H1 (cell line): Measurements from ENCODE around the gene SH3RF3. TPM values are rescaled to one million over a fixed set of nuclear protein-coding genes. Genes with fewer than 3 reads are reported as not detected.

Experiments used
- CTCF ChIA-PET: fragments of 300-600 bp; sonication (Branson Sonifier 250); formaldehyde crosslinking; loops from one replicate; lab custom pipeline; 2021; ENCODE audit not compliant: partially characterized antibody; lab: Charles Lee
- POLR2A ChIA-PET: fragments of 300-600 bp; sonication (Branson Sonifier 250); formaldehyde crosslinking; loops from one replicate; lab custom pipeline; 2021; ENCODE audit warnings: inconsistent platforms; ENCODE audit not compliant: partially characterized antibody; lab: Charles Lee
- DNase-seq, 2 experiments: peaks; one replicate each; pipeline versions ENCODE4 v3.0.0 to v3.0.0-alpha.2; 2010 to 2022; ENCODE audit warnings: low spot score in 2 of 2, low read depth in 1 of 2, mixed read lengths in 1 of 2
- FAIRE-seq: peaks from 2 replicates; lab custom pipeline; 2011; peaks lifted over from hg19 to GRCh38; lab: Jason Lieb, UNC
- H2AFZ ChIP-seq: 2 replicates; pipeline ENCODE4 v1.8.1; 2012; ENCODE audit warnings: low read length, inconsistent platforms
- H2AK5ac ChIP-seq: 2 replicates; pipeline ENCODE4 v1.6.1; 2013; ENCODE audit warnings: low read depth, low read length
- H2BK120ac ChIP-seq: replicated peaks from 2 replicates; pipeline ENCODE3; 2013; ENCODE audit warnings: low read depth, low read length, inconsistent platforms
- H2BK12ac ChIP-seq: 2 replicates; pipeline ENCODE4 v1.6.1; 2013; ENCODE audit warnings: low read depth, low read length
- H2BK15ac ChIP-seq: 2 replicates; pipeline ENCODE4 v1.6.1; 2013; ENCODE audit warnings: low read length
- H2BK20ac ChIP-seq: 2 replicates; pipeline ENCODE4 v1.6.1; 2013; ENCODE audit warnings: low read length
- H2BK5ac ChIP-seq: 2 replicates; pipeline ENCODE4 v1.6.1; 2013; ENCODE audit warnings: low read depth, low read length
- H3K14ac ChIP-seq: 2 replicates; pipeline ENCODE4 v1.6.1; 2013; ENCODE audit warnings: inconsistent platforms; ENCODE audit not compliant: insufficient read length
- H3K18ac ChIP-seq: 2 replicates; pipeline ENCODE4 v1.6.1; 2013; ENCODE audit warnings: low read length; ENCODE audit errors: extremely low read depth
- H3K23ac ChIP-seq: 2 replicates; pipeline ENCODE4 v1.6.1; 2013; ENCODE audit warnings: inconsistent platforms; ENCODE audit not compliant: insufficient read length
- H3K23me2 ChIP-seq: 2 replicates; pipeline ENCODE4 v1.6.1; 2013; ENCODE audit warnings: low read depth, low read length
- H3K27ac ChIP-seq: 2 replicates; pipeline ENCODE4 v1.6.1; 2011; ENCODE audit warnings: low read depth, low read length, inconsistent platforms
- H3K27me3 ChIP-seq, 4 experiments: replicated peaks in 1 of 4; 1 replicate in 1 of 4; 2 replicates in 3 of 4; pipeline versions ENCODE4 v1.6.1 to v1.8.1; 2011 to 2013; ENCODE audit warnings: low read length in 3 of 4, mild to moderate bottlenecking in 3 of 4, inconsistent platforms in 2 of 4, mixed read lengths in 2 of 4, moderate library complexity in 1 of 4; ENCODE audit not compliant: control insufficient read depth in 3 of 4, insufficient read depth in 3 of 4; ENCODE audit errors: extremely low read depth in 1 of 4
- H3K36me3 ChIP-seq, 4 experiments: 2 replicates each; pipeline versions ENCODE4 v1.6.1 to v1.8.1; 2011 to 2013; ENCODE audit warnings: mild to moderate bottlenecking in 4 of 4, low read length in 3 of 4, moderate library complexity in 2 of 4, control low read depth in 1 of 4, inconsistent platforms in 1 of 4; ENCODE audit not compliant: insufficient read depth in 4 of 4, control insufficient read depth in 2 of 4
- H3K4ac ChIP-seq: replicated peaks from 2 replicates; pipeline ENCODE3; 2013; ENCODE audit warnings: low read length, low read depth, mixed read lengths, inconsistent platforms; ENCODE audit not compliant: insufficient read length
- H3K4me1 ChIP-seq, 4 experiments: replicated peaks in 1 of 4; 1 replicate in 1 of 4; 2 replicates in 3 of 4; pipeline versions ENCODE4 v1.6.1 to v1.8.1; 2011 to 2013; ENCODE audit warnings: low read length in 3 of 4, inconsistent platforms in 2 of 4, mixed read lengths in 1 of 4; ENCODE audit not compliant: insufficient read depth in 4 of 4, control insufficient read depth in 3 of 4
- H3K4me2 ChIP-seq, 2 experiments: 2 replicates each; pipeline versions ENCODE4 v1.6.1 to v1.8.1; 2011 to 2013; ENCODE audit warnings: low read depth in 2 of 2, low read length in 2 of 2, control low read depth in 1 of 2, inconsistent platforms in 1 of 2, mild to moderate bottlenecking in 1 of 2; ENCODE audit not compliant: insufficient read depth in 1 of 2
- H3K4me3 ChIP-seq, 4 experiments: fragments of 200-600, 300-600 bp in 1 of 4; sonication (generic), shearing (Covaris generic), sonication (Bioruptor Twin) in 1 of 4; 2 replicates each; pipeline versions ENCODE4 v1.5.1 to v1.8.1; 2011 to 2016; ENCODE audit warnings: low read length in 4 of 4, low read depth in 3 of 4, control low read depth in 2 of 4, inconsistent platforms in 2 of 4, mild to moderate bottlenecking in 2 of 4, mixed read lengths in 1 of 4, moderate library complexity in 1 of 4; ENCODE audit not compliant: insufficient read depth in 2 of 4; ENCODE audit errors: extremely low read depth in 1 of 4
- H3K56ac ChIP-seq: replicated peaks from 2 replicates; pipeline ENCODE3; 2013; ENCODE audit warnings: low read depth, mild to moderate bottlenecking, mixed read lengths, low read length, inconsistent platforms; ENCODE audit not compliant: insufficient read length
- H3K79me1 ChIP-seq: 2 replicates; pipeline ENCODE4 v1.6.1; 2013; ENCODE audit warnings: low read depth, low read length, control low read depth
- H3K79me2 ChIP-seq, 2 experiments: 2 replicates each; pipeline versions ENCODE4 v1.6.1 to v1.8.1; 2012 to 2013; ENCODE audit warnings: low read length in 2 of 2, mild to moderate bottlenecking in 2 of 2, inconsistent platforms in 1 of 2; ENCODE audit not compliant: insufficient read depth in 2 of 2, control insufficient read depth in 1 of 2
- H3K9ac ChIP-seq, 4 experiments: replicated peaks in 1 of 4; 1 replicate in 1 of 4; 2 replicates in 3 of 4; pipeline versions ENCODE4 v1.6.1 to v1.8.1; 2011 to 2013; ENCODE audit warnings: low read depth in 3 of 4, low read length in 3 of 4, control low read depth in 2 of 4, mild to moderate bottlenecking in 2 of 4, moderate library complexity in 2 of 4, inconsistent platforms in 1 of 4; ENCODE audit errors: extremely low read depth in 1 of 4
- H3K9me3 ChIP-seq, 2 experiments: 2 replicates each; pipeline versions ENCODE4 v1.6.1 to v1.8.1; 2012 to 2013; ENCODE audit warnings: mild to moderate bottlenecking in 2 of 2, moderate library complexity in 2 of 2, control low read depth in 1 of 2, inconsistent platforms in 1 of 2, low read depth in 1 of 2, low read length in 1 of 2, mixed read lengths in 1 of 2; ENCODE audit not compliant: insufficient read depth in 2 of 2
- H4K20me1 ChIP-seq, 2 experiments: replicated peaks in 1 of 2; 2 replicates each; pipeline versions ENCODE3 to v1.8.1; 2011 to 2013; ENCODE audit warnings: inconsistent platforms in 2 of 2, low read length in 2 of 2, mild to moderate bottlenecking in 1 of 2; ENCODE audit not compliant: insufficient read depth in 2 of 2, control insufficient read depth in 1 of 2
- H4K5ac ChIP-seq: 2 replicates; pipeline ENCODE4 v1.6.1; 2013; ENCODE audit warnings: low read length, low read depth, mixed read lengths, inconsistent platforms; ENCODE audit not compliant: insufficient read length
- H4K8ac ChIP-seq: 2 replicates; pipeline ENCODE4 v1.8.0; 2013; ENCODE audit warnings: mild to moderate bottlenecking, moderate library complexity, low read length, inconsistent platforms; ENCODE audit not compliant: insufficient read depth; ENCODE audit errors: extremely low read depth
- H4K91ac ChIP-seq: replicated peaks from 2 replicates; pipeline ENCODE3; 2013; ENCODE audit warnings: low read length, mixed read lengths, inconsistent platforms; ENCODE audit not compliant: insufficient read length
- CBX5 ChIP-seq: fragments of 300-800, 300-1000 bp; sonication (generic); IDR thresholded peaks from 2 replicates; pipeline ENCODE4 v1.7.1; 2016; ENCODE audit warnings: antibody characterized with exemption, low read length, low read depth
- EP300 ChIP-seq, 2 experiments: IDR thresholded peaks; 1 replicate in 1 of 2; 2 replicates in 1 of 2; pipeline ENCODE4 v1.6.1; 2011 to 2012; ENCODE audit warnings: low read depth in 2 of 2, low read length in 2 of 2, mild to moderate bottlenecking in 2 of 2, borderline replicate concordance in 1 of 2, inconsistent platforms in 1 of 2, moderate library complexity in 1 of 2
- PHF8 ChIP-seq: fragments of 200-600 bp; sonication (generic); conservative IDR thresholded peaks from 2 replicates; pipeline ENCODE4 v1.7.1; 2012; ENCODE audit warnings: low read depth, mild to moderate bottlenecking, inconsistent platforms, low read length, moderate library complexity
- POU5F1 ChIP-seq: IDR thresholded peaks from 2 replicates; pipeline ENCODE4 v1.6.1; 2011; ENCODE audit warnings: low read depth, mild to moderate bottlenecking, low read length, moderate library complexity
- SUZ12 ChIP-seq: fragments of 200-600 bp; sonication (generic); IDR thresholded peaks from 2 replicates; pipeline ENCODE4 v1.6.1; 2012; ENCODE audit warnings: mild to moderate bottlenecking, inconsistent platforms, low read length, moderate library complexity, mixed read lengths
- WGBS, 2 experiments: shearing (Covaris generic) in 1 of 2; methylation state at CpG; one replicate each; pipeline versions ENCODE4 v1.1.6 to v1.1.7; 2013 to 2015; ENCODE audit warnings: low lambda C conversion rate in 2 of 2, mixed read lengths in 2 of 2, inconsistent platforms in 1 of 2, low coverage in 1 of 2, missing lambda C conversion rate in 1 of 2; ENCODE audit not compliant: insufficient replicate concordance in 2 of 2, insufficient coverage in 1 of 2, insufficient read length in 1 of 2; ENCODE audit errors: extremely low coverage in 1 of 2, missing lambda C conversion rate in 1 of 2; 5-methylcytosine and 5-hydroxymethylcytosine counted together
- polyA plus RNA-seq, 7 experiments: library from polyadenylated mRNA; depleted of rRNA in 3 of 7; stranded (reverse) in 5 of 7; unstranded in 2 of 7; fragments of >200 nt in 5 of 7; fragments of 200-250 nt in 2 of 7; gene quantifications; 1 replicate in 5 of 7; 2 replicates in 1 of 7; 4 replicates in 1 of 7; pipeline versions ENCODE4 v1.2.1 to v1.2.3, GENCODE V29; 2011 to 2013; ENCODE audit warnings: missing spikeins in 2 of 7, mixed read lengths in 2 of 7
- total RNA-seq: library from RNA; stranded (reverse); fragmentation: NEBNext Ultra II Directional; extraction: Animal tissue kit (Norgen Biotek cat#: 25700); gene quantifications from 2 replicates; pipeline ENCODE4 v1.2.1, GENCODE V29; 2021

Gene SH3RF3
- total and polyA plus RNA-seq, 2 of the 8 experiments (the other 6 are each of a cell fraction or from before 2014, with no cell fraction given) = 0.11 to 0.65 TPM

DNA sequence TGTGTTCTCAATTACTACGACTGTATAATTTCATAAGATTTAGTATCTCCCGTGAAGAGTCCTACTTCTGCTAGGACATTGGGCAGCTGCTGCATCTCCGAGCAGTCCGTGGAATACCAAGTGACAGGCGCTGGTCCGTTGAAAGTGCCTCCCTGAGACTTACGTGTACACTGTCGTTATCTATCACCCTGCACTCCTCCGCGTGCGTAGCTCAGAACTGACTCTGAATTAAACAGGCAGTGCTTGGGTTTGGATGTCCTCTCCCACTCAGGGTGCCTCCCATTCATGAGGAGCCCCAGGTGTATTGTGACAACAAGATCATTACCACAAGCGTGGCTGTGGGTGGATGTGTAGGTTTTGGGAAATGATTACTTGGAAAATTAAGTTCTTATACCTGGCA is 148.4 kb downstream of the SH3RF3 start:
- Histone ChIP-seq H3K14ac (no peak overlapping the region), H2BK15ac (no peak overlapping the region), H4K8ac (no peak overlapping the region), H2AFZ (no peak overlapping the region), H3K4ac (no peak overlapping the region), H3K27ac (no peak overlapping the region), H4K5ac (no peak overlapping the region), H3K79me2 (no peaks in the 10 kb centered on the region), H3K27me3 (no peaks in the 10 kb centered on the region), H3K9ac (no peak overlapping the region), H3K4me2 (no peak overlapping the region), H3K18ac (no peak overlapping the region), H2AK5ac (no peak overlapping the region), H3K23me2 (no peaks in the 10 kb centered on the region), H2BK120ac (no peak overlapping the region), H2BK5ac (no peak overlapping the region), H3K4me3 (no peak overlapping the region), H2BK20ac (no peak overlapping the region), H4K20me1 (no peaks in the 10 kb centered on the region), H3K9me3 (no peaks in the 10 kb centered on the region), H3K56ac (no peak overlapping the region), H3K4me1 (peaks cover 0 to 5% (median 4%) of the 10 kb centered on the region in 4 experiments; a peak in 5 of 7 replicates), H4K91ac (no peak overlapping the region), H3K23ac (no peak overlapping the region), H2BK12ac (no peak overlapping the region), H3K79me1 (no peaks in the 10 kb centered on the region), H3K36me3 (no peaks in the 10 kb centered on the region)
- POLR2A ChIA-PET = no interaction called here
- FAIRE-seq (no peak), DNase-seq (no peak)
- 78% methylated on average over 12 of the region's 12 CpGs; no CpG with 5 or more reads in 1 of the 2 experiments for WGBS, 2 experiments
- CTCF ChIA-PET = no interaction called here
- TF ChIP-seq CBX5 (no peak), PHF8 (no peak), SUZ12 (no peak), POU5F1 (no peak), EP300 (IDR thresholded peaks at IDR 0.05; ENCODE audit: borderline replicate concordance in 1 of 2, low read depth in 2 of 2, low read length in 2 of 2) (no peak)
